ENCODE results near the gene BLNK.

DNA sequence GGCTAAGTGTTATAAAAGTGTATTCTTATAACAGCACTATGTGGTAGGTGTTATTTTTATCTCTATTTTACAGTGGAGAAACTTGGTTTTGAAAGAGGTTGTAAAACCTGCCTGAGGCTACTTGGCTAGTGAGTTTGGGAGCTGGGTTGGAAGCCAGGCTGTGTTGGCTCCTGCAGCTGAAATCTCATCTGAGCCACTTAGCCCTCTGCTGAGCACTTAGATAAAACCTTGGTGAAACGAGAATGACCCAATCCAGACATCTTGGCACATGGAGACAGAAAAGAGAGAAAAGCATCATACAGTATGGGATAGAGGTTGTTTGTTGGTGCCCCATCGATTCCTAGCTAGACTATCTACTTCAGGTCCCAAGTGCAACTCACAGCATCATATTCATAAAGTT lies 37.4 kb downstream of the BLNK start:
- TF ChIP-seq CREB1 (IDR thresholded peaks at IDR 0.05) (no peak), CREB1 (CRISPR knock-in tag; IDR thresholded peaks at IDR 0.05) (no peak), NCOA1 (IDR thresholded peaks at IDR 0.05; ENCODE audit: low read depth) (no peak), CBX8 (IDR thresholded peaks at IDR 0.05; ENCODE audit: borderline replicate concordance, extremely low read depth, low read depth, low read length, poor library complexity, severe bottlenecking) (no peak), EP300 (IDR thresholded peaks at IDR 0.05; ENCODE audit: low read length) (no peak), KLF10 (CRISPR knock-in tag; IDR thresholded peaks at IDR 0.05) (no peak), ZBTB7A (IDR thresholded peaks at IDR 0.05; ENCODE audit: borderline replicate concordance, control insufficient read depth, low read depth, low read length) (no peak), BHLHE40 (IDR thresholded peaks at IDR 0.05; ENCODE audit: low read length) (no peak), ZNF124 (CRISPR knock-in tag; IDR thresholded peaks at IDR 0.05) (no peak), BACH1 (tag; IDR thresholded peaks at IDR 0.05) (no peak), SP2 (IDR thresholded peaks at IDR 0.05; ENCODE audit: extremely low read depth, low read depth, low read length, poor library complexity, severe bottlenecking) (no peak), ZNF239 (CRISPR knock-in tag; IDR thresholded peaks at IDR 0.05) (no peak), ZNF274 (IDR thresholded peaks at IDR 0.05; ENCODE audit: borderline replicate concordance, low read depth, low read length) (no peak)
- TF ChIP-seq, protein P1, sequence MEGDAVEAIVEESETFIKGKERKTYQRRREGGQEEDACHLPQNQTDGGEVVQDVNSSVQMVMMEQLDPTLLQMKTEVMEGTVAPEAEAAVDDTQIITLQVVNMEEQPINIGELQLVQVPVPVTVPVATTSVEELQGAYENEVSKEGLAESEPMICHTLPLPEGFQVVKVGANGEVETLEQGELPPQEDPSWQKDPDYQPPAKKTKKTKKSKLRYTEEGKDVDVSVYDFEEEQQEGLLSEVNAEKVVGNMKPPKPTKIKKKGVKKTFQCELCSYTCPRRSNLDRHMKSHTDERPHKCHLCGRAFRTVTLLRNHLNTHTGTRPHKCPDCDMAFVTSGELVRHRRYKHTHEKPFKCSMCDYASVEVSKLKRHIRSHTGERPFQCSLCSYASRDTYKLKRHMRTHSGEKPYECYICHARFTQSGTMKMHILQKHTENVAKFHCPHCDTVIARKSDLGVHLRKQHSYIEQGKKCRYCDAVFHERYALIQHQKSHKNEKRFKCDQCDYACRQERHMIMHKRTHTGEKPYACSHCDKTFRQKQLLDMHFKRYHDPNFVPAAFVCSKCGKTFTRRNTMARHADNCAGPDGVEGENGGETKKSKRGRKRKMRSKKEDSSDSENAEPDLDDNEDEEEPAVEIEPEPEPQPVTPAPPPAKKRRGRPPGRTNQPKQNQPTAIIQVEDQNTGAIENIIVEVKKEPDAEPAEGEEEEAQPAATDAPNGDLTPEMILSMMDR (IDR thresholded peaks at IDR 0.05 in 2 of 3, conservative IDR thresholded peaks at IDR 0.05 in 1 of 3; ENCODE audit: insufficient read depth in 2 of 3, low read depth in 1 of 3, low read length in 3 of 3): no peak
- TF ChIP-seq, protein P2, sequence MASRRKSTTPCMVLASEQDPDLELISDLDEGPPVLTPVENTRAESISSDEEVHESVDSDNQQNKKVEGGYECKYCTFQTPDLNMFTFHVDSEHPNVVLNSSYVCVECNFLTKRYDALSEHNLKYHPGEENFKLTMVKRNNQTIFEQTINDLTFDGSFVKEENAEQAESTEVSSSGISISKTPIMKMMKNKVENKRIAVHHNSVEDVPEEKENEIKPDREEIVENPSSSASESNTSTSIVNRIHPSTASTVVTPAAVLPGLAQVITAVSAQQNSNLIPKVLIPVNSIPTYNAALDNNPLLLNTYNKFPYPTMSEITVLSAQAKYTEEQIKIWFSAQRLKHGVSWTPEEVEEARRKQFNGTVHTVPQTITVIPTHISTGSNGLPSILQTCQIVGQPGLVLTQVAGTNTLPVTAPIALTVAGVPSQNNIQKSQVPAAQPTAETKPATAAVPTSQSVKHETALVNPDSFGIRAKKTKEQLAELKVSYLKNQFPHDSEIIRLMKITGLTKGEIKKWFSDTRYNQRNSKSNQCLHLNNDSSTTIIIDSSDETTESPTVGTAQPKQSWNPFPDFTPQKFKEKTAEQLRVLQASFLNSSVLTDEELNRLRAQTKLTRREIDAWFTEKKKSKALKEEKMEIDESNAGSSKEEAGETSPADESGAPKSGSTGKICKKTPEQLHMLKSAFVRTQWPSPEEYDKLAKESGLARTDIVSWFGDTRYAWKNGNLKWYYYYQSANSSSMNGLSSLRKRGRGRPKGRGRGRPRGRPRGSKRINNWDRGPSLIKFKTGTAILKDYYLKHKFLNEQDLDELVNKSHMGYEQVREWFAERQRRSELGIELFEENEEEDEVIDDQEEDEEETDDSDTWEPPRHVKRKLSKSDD (conservative IDR thresholded peaks at IDR 0.05; ENCODE audit: low read length): no peak

Data from K562 (cell line).